NCI-H146 (cell line): ENCODE measurements around the gene MYL2.

Experiments
- DNase-seq: peaks from one replicate; lab custom pipeline; 2025; lab: John Stamatoyannopoulos, UW

Gene MYL2

DNA sequence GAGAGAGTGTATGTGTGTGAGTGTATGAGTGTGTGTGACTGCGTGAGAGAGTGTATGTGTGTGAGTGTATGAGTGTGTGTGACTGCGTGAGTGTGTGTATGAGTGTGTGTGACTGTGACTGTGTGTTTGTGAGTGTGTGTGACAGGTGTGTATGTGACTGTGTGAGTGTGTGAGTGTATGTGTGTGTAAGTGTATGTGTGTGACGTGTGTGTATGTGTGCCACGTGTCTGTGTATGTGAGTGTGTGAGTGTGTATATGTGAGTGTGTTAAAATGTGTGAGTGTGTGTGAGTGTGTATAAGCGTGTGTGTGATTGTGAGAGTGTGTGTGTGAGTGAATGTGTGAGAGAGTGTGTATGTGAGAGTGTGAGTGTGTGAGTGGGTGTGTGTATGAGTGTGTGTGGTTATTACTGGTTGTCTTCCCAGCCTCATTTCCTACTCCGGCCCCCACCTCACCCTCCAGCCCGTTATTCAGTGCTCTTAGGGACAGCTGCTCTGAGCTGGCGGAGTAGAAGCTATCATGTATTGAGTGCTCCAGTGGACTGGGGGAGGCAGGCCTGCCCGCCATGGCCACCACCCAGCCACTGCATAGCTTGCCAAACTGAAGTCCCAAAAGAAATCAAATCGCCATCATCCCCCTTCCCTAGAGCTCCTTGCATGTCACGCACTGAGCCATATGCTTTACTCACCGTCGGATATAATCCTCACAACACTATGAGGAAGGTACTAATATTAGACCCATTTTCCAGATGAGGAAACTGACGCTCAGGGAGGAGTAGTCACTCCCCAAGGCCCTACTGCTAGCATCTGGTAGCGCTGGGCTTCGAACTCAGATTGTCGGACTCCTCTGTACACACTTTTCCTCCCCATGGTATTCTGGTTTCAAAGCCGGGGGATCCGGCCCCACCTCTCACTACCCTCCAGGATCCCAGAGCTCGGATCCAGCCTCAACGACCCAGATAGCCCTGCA is 10.3 kb upstream of the MYL2 start:
- no peak for DNase-seq

DNA sequence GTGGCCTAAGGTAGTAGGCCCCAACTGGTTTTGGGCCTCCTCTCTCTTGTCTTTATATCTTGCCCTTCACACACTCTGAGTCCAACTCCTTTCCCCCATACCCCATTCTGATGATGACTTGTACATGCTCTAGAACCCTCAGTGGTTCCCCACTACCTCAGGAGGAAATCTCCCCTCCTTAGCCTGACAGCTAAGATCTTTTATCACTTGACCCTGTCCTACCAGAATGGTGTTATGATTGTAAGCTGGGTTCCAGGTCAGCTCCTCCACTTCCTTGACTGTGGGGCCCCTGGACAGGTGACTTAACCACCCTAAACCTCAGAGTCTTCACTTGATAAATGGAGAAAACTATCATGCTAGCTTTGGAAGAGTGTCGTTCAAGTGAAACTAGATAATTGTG is 9.4 kb upstream of the MYL2 start:
- DNase-seq: no peak

DNA sequence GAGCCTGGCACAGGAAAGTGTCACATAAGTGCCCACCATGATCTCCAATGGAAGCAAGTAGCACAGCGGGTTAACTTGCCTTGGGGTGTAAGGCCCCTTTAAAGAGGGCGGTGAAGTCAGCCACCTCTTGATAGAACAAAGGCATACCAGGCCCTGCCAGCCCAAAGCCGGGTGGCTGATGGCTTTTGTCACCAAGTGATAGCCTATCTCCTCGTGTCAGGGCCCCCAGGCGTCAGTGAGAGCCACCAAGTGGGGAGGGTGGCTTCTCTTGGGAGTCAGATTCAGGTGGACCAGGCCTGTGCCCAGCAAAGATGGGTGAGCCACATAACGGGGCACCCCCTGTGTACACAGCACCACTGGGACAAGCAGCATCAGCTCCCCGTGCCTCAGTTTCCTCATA is 8.3 kb upstream of the MYL2 start:
- DNase-seq: no peak

DNA sequence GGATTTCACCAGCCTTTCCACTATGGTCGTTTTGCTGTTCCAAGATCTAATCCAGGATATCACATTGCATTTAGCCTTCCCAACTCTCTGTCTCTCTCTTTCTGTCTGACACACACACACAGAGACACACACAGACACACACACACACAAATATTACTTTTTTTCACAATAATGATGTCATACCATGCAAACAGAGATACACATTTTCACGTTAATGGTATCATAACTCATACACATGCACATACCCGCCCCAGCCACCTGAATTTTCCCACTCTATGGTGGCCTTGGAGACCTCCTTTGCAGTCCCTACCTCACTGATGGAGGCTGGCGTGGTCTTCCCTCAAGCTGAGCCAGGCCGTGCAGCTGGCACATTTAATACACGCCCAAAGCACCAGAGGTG is 7.2 kb upstream of the MYL2 start:
- no peak for DNase-seq

DNA sequence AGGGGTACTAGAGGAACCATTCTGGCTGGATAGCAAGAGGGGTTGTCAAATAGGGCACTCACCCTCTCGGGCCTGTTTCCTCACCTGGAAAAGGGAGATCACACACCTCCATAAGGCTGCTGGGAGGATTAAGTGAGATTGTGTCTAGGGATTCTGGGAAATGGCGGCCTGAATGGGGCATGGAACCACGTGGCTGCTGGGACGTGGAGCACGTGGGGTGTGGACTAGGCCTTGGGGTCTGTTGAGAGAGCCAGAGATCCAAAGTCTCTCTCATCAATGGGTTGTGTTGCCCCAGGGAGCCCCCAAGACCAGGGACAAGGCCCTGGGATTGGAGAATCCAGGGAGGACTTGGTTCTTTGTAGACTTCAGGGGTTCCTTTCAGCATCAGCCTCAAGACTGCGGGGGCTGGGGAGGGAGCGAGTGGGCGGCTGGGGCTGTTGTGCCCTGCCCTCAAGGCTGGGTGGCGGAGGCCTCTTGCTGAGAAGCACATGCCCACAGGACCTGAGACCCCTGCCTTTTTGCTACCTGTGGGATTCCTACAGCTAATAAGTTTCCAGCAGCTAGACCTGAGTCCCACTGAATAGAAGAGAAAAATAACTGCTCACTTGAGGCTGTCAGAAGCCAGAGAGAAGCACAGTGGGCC is 3.4 kb upstream of the MYL2 start:
- DNase-seq: no peak

DNA sequence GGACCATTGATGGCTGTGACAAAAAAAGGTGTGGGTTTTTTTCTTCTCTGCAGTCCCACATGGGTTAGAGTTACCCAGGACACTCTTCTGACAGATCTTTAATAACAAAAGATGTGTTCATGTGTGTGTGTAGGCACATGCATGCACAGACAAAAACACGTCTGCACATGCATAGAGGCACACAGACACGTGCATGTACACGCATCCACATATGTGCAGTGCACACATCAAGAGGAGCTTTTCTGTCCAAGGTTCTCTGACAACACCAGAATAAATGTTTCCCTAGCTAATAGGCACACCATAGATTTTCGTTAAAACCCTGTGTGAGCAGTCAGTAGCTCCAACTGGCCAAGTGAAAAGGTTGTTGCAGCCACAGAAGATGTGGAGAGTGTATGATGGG is 2.8 kb upstream of the MYL2 start:
- DNase-seq: no peak

DNA sequence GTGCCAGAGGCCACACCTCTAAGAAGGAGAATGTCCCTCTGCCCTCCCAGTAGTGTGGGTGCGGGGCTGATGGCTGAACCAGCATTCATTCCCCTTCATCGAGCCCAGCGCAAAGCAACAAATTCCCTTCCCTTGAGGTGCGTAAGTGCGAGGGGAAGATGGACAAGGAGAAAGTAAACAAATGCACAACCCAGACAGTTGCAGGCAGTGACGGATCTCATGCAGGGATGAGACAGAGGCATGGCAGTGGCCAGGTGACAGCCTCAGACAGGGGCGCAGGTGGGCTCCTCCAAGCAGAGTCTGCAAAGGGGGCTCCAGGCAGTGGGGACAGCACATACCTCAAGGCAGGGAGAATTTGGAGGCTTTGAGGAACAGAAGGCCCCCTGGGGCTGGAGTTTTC is 2.3 kb upstream of the MYL2 start:
- no peak for DNase-seq

DNA sequence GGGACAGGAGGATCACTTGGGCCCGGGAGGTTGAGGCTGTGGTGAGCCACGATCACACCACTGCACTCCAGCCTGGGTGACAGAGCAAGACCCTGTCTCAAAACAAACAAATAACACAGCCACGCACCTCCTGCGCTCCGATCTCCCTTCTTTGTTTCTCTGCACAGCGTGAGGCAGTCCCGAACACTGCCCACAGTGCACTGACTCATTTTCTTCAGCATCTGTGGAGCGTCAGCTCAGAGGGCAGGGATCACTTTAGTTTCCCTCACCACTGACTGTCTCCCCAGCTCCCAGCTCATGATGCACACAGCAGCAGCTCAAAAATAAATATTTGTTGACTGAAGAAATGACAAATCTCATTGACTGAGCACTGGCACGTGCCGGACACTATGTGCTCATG is 883 bp upstream of the MYL2 start:
- DNase-seq: no peak

DNA sequence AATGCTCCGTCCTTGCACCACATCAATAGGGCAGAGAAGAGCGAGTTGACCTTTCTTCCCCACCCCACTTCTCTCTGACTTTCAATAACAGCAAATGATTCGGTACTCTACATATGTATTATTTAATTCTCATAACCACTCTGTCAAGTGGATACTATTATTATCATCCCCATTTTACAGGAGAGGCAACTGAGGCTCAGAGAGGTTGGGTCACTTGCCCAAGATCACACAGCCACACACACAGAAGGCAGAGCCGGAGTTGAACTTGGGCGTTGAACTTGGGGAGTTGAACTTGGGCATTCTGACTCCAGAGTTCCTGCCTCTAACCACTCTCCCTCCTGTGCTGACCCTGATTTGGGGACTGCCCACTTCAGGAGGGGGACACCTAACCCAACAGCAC is 659 bp downstream of the MYL2 start:
- DNase-seq: no peak

DNA sequence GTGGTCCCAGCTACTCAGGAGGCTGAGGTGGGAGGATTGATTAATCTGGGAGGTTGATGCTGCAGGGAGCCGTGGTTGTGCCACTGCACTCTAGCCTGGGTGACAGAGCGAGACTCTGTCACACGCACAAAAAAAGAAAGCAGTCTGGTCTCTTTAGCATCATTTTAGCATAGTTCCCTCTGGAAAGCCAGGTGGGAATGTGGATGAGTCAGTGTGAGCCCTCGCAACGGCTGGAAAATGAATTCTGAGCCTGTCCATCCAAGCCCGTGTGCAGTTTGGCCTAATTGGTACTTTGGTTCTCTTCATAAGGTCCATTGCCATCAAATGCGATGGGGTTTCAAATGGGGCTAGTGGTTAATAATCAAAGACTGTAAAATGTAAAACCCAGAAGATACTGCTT is 2.4 kb downstream of the MYL2 start:
- DNase-seq: no peak

DNA sequence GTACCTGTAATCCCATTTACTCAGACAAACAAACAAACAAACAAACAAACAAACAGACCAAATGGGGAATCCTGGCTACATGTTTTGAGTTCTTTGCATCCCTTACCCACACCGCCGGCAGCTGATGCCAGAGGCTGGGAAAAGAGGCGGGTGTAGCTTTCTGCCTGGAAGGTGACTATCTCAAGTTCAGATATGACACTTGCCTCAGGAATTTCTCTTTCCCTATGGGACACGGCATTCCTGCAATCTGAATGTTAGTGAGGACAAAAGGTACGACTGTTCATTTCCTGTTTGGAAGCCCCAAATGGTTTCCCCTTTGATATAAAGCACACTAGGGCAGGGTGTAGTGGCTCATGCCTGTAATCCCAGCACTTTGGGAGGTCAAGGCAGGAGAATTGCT is 2.9 kb downstream of the MYL2 start:
- no peak for DNase-seq

DNA sequence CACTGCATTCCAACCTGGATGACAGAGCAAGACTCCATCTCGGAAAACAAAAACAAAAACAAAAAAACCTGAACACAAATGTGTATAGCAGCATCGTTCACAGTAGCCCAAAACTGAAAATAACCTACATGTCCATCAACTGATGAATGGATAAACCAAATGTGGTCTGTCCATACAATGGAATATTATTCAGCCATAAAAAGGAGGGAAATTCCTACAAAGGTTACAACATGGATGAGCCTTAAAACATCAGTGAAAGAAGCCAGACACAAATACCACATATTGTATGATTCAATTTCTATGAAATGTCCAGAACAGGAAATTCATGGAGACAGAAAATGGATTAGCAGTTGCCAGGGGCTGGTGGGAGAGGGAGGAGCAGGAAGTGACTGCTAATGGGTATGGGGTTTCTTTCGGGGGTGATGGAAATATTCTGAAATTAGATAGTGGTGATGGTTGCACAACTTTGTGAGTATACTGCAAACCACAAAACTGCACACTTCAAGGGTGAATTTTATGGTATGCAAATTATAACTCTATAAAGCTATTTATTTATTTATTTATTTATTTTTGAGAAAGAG is 4.0 kb downstream of the MYL2 start:
- no peak for DNase-seq

DNA sequence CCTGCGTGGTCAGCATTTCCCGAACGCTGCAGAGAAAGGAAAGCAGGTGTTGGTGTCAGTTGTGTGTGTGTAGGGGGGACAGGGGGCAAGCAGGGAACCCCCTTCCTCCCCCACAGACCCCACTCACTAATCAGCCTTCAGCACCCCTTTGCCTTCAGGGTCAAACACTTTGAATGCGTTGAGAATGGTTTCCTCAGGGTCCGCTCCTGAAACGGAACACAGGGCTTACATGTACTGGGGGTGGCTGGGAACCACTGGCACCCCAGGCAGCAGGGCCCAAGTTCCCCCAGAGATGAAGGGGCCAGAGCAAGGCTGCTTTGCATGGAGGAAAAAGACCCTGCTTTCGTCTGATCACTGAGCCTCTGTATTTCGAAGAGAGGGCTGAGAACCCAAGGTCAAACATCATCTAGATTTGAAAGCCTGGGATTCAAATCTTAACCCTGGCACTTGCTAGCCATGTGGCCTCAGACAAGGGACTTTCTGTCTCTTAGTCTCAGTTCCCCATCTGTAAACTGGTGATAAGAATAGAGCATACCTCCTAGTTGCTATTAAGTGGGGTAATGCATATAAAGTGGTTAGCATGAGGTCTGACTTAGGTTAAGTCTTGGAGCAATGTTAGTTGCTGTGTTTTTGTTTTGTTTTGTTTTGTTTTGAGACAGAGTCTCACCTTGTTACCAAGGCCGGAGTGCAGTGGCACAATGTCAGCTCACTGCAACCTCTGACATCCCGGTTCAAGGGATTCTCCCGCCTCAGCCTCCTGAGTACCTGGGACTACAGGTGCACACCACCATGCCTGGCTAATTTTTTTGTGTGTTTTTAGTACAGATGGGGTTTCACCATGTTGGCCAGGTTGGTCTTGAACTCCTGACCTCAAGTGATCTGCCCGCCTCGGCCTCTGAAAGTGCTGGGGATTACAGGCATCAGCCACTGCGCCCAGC is 7.0 kb downstream of the MYL2 start:
- no peak for DNase-seq

DNA sequence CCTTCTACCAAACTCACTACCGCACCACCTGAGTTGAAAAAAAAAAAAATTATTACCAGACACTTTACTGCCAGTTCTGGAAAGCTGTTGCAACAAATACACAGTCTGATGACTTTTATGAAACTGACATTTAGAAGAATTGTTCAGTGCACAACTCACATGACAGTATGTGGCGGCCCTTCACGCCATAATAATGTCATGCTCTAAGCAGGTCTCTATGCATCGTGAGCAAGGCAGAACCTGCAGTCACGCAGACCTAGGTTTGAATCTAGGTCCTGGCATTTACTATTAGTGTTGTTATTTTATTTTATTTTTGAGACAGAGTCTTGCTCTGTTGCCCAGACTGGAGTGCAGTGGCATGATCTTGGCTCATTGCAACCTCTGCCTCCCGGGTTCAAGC is 8.1 kb downstream of the MYL2 start:
- DNase-seq: no peak

DNA sequence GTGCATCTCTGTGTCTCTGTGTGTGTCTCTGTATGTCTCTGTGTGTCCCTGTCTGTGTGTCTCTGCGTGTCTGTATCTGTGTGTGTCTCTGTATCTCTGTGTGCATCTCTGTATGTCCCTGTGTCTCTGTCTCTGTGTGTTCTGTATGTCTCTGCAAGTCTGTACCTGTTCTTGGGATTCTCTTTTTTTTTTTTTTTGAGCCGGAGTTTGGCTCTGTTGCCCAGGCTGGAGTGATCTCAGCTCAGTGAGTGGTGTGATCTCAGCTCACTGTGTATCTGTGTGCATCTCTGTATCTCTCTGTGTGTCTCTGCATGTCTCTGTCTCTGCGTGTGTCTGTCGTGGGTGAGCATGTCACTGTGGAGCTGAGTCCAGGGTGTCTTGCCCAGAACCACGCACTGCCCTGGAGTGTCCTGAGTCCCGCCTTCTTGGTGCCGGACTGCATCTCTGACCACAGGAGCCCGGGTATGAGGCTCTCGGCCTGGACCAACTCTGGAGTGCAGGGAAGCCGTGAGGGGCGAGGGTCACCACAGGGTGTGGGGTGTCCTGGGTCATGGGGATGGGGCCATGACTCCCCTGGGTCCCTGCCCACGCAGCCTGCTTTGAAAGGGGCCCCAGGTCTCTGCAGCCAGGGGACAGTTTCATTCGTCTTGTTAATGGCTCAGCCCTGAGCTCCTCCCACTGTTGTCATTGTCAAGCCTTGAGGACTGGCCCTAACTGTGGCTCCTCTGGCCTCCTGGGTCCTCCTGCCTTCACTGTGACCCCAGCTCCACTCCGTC is 11.8 kb downstream of the MYL2 start:
- no peak for DNase-seq

DNA sequence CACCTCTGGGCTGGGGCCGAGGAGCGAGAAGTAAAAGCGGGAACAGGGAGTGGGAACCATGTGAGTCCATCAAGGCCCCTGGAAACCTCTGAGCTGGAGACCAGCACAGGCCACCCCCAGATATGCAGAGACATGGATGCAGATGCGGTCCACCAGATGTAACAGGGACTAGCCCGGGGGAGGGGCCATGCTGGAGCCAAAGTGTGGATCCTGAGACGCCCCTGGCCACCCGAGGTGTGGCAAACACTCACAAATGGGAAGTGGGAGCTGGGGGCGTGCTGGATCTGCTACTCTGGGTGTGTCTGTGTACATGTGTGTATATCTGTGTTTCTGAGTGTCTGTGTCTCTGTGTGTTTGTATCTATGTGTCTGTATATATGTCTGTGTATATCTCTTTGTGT is 12.8 kb downstream of the MYL2 start:
- no peak for DNase-seq

DNA sequence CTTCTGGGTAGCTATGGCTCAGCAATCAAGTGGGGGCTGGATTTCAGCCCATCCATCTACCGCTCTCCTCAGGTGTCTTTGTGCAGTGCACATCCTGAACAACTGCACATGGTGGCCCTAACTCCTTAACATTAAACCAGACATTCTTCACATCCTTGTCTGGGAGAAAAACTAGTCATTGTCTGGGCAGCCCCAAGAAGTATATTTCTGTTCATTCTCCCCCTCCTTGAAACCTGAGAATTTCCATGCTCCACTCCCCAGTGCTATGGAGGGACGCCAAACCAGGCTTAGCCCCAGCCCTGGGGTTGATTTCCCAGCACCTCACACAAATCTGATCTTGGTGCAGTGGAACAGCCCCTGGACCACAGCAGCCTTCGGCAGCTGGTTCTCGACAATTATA is 13.4 kb downstream of the MYL2 start:
- DNase-seq: no peak

DNA sequence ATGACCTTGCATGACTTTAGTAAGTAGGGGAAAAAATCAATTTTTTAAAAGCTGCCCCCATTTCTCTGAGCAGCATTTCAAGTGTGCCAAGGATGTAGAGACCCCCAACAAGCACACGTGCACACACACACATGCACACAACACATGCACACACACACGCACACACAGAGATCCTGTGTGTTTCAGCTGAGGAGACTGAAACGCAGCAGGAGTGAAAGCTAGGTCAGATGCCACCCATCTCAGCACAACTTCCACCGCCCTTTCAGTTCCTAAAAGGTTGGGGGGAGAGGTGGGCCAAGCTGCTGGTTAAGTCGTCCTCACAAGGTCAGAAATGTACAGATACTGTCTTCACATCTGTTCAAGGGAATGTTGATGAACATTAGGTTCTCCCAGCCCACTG is 13.9 kb downstream of the MYL2 start:
- no peak for DNase-seq

DNA sequence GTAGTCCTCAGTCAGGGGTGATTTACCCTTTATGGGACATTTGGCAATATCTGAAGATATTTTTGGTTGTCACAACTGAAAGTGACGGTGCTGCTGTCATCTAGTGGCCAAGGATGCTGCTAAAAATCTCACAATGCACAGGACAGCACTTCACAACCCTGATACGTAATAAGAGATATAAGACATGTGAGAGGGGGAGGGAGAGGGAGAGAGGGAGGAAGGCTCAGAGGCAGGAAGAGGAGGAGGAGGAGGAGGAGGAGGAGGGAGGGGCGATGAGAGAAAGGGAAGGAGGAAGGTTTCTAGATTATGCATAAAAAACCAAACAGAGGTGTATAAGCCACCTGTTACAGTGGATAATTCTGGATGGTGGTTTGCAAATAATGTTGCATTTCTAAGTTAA is 14.3 kb downstream of the MYL2 start:
- no peak for DNase-seq

DNA sequence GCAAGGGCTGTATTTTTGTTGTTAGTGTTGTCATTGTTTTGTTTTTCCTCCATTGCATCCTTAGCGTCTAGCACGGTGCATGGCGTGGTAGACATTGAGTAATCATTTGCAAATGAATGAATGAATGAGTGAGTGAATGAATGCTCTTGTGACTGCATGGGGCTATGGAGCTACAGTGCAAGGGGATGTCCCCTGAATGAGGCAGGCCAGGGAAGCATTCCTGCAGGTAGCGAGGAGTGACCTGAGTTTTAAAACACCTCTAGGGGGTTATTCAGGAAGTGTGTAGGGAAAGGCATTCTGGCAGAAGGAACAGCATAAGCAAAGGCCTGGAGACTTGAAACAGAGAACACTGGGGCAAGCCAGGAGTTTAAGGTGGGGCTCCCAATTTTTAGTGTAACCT is 16.9 kb downstream of the MYL2 start:
- no peak for DNase-seq

DNA sequence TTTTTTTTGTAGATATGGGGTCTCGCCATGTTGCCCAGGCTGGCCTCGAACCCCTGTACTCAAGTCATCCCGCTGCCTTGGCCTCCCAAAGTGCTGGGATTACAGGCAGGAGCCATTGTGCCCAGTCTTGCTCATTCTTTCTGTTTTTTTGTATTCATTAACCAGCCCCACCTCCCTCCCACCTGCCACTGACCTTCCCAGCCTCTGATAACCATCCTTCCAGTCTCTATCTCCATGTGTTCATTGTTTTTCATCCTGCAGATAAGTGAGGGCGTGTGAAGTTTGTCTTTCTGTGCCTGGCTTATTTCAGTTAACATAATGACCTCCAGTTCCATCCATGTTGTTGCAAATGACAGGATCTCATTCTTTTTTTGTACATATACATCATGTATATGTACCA is 19.0 kb downstream of the MYL2 start:
- no peak for DNase-seq
